ENCODE data around the gene PSME2. TPM values are rescaled to one million over a fixed set of nuclear protein-coding genes. Genes with fewer than 3 reads are reported as not detected.

The PSME2 gene
- total RNA-seq, 4 donors from 2014 or later = 13.7 to 53.2 (median 21.5) TPM

GRCh38 chr14:24141097-24141880, 5.1 kb downstream of the PSME2 start, which contains the start of gene EMC9:
TSS of gene EMC9 (minus strand) at chr14:24141591. CDS start at chr14:24141304, 287 bp downstream.
- Histone ChIP-seq H3K4me3 (peak within 1 kb of the TSS; percentile 74 to 94 (median 79)), H3K27me3 (no peaks in the 10 kb centered on the region), H3K4me1 (peaks cover 40 to 54% of the 10 kb centered on the region in 2 donors), H3K36me3 (peaks cover 0 to 27% of the 10 kb centered on the region in 2 donors), H3K27ac (peak within 1 kb of the TSS; percentile 95 to 99 (median 98)), H3K9me3 (no peaks in the 10 kb centered on the region)
- ATAC-seq (peak; percentile 89 to 92), DNase-seq (peak; percentile 100)
- in situ Hi-C loops (cut with MboI; ENCODE audit: low sequenced_read_pairs in 4 of 4) = loop anchor here in 1 of 4 donors (25.0 kb wide), 1 partner anchor 829 kb away; the partner anchor contains the start of genes BCL2L2, PABPN1 and PPP1R3E
- intact Hi-C loops (cut with DNase I; ENCODE audit: low total_unique reads) = no loop called here
- TF ChIP-seq CTCF (IDR thresholded peaks at IDR 0.05 in 4 of 5, conservative IDR thresholded peaks at IDR 0.05 in 1 of 5) (peak; percentile 60 to 89 (median 80)), POLR2A (IDR thresholded peaks at IDR 0.05) (peak; percentile 94 to 95)

- H3K4me3 ChIP-seq = peak overlapping the region in 1 of 4 donors; percentile 75
- ATAC-seq = no peak
- no peaks in the 10 kb centered on the region for H3K27me3 ChIP-seq
- intact Hi-C loops (cut with DNase I; ENCODE audit: low total_unique reads) (no loop called here), in situ Hi-C loops (cut with MboI; ENCODE audit: low sequenced_read_pairs in 4 of 4) (loop anchor here in 1 of 4 donors (25.0 kb wide), 1 partner anchor 827 kb away; the partner anchor contains the start of genes BCL2L2, PABPN1 and PPP1R3E)
- H3K27ac ChIP-seq = peak overlapping the region; percentile 95 to 99 (median 98)
- H3K36me3 ChIP-seq = peaks cover 0 to 27% of the 10 kb centered on the region in 2 donors
- peaks cover 35 to 51% of the 10 kb centered on the region in 2 donors for H3K4me1 ChIP-seq
- no peak for DNase-seq
- TF ChIP-seq POLR2A (IDR thresholded peaks at IDR 0.05) (no peak), CTCF (IDR thresholded peaks at IDR 0.05 in 4 of 5, conservative IDR thresholded peaks at IDR 0.05 in 1 of 5) (no peak)
- no peaks in the 10 kb centered on the region for H3K9me3 ChIP-seq
Observed at GRCh38 chr14:24139272-24139934, 7.0 kb downstream of the PSME2 start.

- intact Hi-C loops (cut with DNase I; ENCODE audit: low total_unique reads) (no loop called here), in situ Hi-C loops (cut with MboI; ENCODE audit: low sequenced_read_pairs in 4 of 4) (loop anchor here in 1 of 4 donors (25.0 kb wide), 1 partner anchor 826 kb away; the partner anchor contains the start of genes BCL2L2, PABPN1 and PPP1R3E)
- Histone ChIP-seq H3K27me3 (no peaks in the 10 kb centered on the region), H3K27ac (peak overlapping the region; percentile 95 to 99 (median 98)), H3K9me3 (no peaks in the 10 kb centered on the region), H3K4me3 (no peak overlapping the region), H3K36me3 (peaks cover 0 to 20% of the 10 kb centered on the region in 2 donors), H3K4me1 (peaks cover 35 to 51% of the 10 kb centered on the region in 2 donors)
- ATAC-seq (no peak), DNase-seq (no peak)
- TF ChIP-seq CTCF (IDR thresholded peaks at IDR 0.05 in 4 of 5, conservative IDR thresholded peaks at IDR 0.05 in 1 of 5) (no peak), POLR2A (IDR thresholded peaks at IDR 0.05) (no peak)
Observed at GRCh38 chr14:24138396-24139271, 7.8 kb downstream of the PSME2 start.

Measured in gastrocnemius medialis (tissue), 4 donors.